Skeletal muscle satellite cell (primary cell): Measurements from ENCODE around the gene GNPTG.
A peak's percentile ranks its signal among the peaks of the same experiment; 100 is the strongest.

Experiments used
- H3K27me3 ChIP-seq: 2 replicates; pipeline ENCODE4 v1.7.0; 2013; ENCODE audit warnings: low read length; ENCODE audit not compliant: control insufficient read depth, insufficient read depth
- H3K36me3 ChIP-seq: 2 replicates; pipeline ENCODE4 v1.7.0; 2013; ENCODE audit warnings: mild to moderate bottlenecking, control low read depth, low read length; ENCODE audit not compliant: insufficient read depth
- H3K4me1 ChIP-seq: 2 replicates; pipeline ENCODE4 v1.7.0; 2013; ENCODE audit warnings: low read length; ENCODE audit not compliant: control insufficient read depth, insufficient read depth
- H3K4me2 ChIP-seq: 2 replicates; pipeline ENCODE4 v1.7.0; 2013; ENCODE audit warnings: mild to moderate bottlenecking, low read length
- H3K4me3 ChIP-seq: 2 replicates; pipeline ENCODE4 v1.7.0; 2013; ENCODE audit warnings: low read length
- H3K9ac ChIP-seq: 2 replicates; pipeline ENCODE4 v1.7.0; 2013; ENCODE audit warnings: mild to moderate bottlenecking, low read depth, low read length, moderate library complexity
- H3K9me3 ChIP-seq: replicated peaks from 2 replicates; pipeline ENCODE4 v1.7.0; 2013; ENCODE audit warnings: mild to moderate bottlenecking, control low read depth, low read length

The GNPTG gene

DNA sequence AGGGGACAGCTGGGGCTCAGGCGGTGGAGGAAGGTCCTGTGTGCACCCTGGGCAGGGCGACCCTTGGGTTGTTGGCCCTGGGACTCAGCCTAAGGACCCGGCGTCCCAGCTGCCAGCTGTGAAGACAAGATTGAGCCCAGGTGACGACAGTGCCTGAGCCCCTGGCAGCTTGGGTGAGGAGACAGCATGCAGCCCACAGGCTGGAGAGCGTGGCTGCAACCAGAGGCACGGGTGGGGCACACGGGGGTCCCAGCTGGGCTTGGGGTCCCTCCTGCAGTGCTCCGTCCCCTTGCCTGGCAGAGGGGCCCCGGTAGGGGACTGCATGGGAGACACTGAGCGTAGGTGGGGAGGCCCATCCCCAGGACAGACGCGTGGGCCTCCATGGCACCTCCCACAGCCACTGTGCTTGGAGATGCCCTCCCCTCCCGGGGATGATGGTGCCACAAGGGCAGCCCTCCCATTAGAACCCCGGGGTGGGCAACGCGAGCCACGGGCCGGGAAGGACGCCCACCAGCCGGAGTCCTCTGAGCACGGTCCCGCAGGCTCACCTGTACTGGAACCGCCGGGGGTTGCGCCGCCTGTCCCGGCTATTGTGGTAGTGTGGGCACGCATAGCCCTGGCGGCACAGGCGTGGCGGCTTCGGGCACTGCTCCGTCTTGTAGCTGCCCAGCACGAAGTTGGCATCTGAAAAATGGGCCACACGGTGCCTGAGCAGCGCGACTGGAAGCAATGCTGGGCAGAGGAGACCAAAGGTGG is 47.3 kb downstream of the GNPTG start:
- H3K9ac ChIP-seq, result no peak overlapping the region

DNA sequence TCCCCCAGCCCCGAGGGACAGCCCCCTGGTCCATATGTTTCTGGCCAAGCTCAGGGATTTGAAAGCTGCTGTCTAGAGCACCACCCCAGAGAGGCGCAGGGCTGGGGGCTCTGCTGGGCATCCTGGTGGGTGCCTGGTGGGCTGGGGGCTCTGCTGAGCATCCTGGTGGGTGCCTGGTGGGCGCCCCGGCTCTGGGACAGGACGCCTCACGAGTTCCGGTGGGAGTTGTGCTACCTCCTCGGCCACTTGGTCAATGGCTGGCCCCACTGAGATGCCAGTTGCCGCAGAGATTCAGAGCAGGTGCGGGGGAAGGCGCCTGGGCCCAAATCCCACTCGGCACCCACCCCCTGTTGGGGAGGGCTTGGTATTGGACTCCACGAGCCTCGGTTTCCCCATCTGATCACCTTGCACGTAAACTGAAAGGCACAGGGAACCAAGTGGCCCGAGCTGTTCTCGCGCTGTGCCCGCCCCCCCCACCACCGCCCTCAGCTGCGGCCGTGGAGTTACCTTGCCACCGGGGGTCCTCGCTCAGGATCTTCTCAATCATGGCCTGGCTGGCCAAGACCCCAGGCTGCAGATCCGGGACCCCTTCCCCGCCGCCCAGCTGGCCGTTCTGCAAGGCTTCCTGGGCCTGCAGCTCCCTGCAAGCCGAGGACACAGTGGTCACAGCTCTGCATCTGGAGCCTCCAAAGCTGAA is 49.5 kb downstream of the GNPTG start:
- Histone ChIP-seq H3K9ac (no peak overlapping the region), H3K4me1 (no peaks in the 10 kb centered on the region), H3K9me3 (no peaks in the 10 kb centered on the region), H3K4me2 (no peak overlapping the region), H3K36me3 (peaks cover 7% of the 10 kb centered on the region), H3K27me3 (no peaks in the 10 kb centered on the region), H3K4me3 (no peak overlapping the region)

More for the DNA sequence above, 47.3 kb downstream of the GNPTG start:
- H3K4me3 ChIP-seq, result no peak overlapping the region
- no peaks in the 10 kb centered on the region for H3K27me3 ChIP-seq
- peaks cover 7% of the 10 kb centered on the region for H3K36me3 ChIP-seq
- no peaks in the 10 kb centered on the region for H3K9me3 ChIP-seq
- H3K4me1 ChIP-seq, result no peaks in the 10 kb centered on the region
- no peak overlapping the region for H3K4me2 ChIP-seq

DNA sequence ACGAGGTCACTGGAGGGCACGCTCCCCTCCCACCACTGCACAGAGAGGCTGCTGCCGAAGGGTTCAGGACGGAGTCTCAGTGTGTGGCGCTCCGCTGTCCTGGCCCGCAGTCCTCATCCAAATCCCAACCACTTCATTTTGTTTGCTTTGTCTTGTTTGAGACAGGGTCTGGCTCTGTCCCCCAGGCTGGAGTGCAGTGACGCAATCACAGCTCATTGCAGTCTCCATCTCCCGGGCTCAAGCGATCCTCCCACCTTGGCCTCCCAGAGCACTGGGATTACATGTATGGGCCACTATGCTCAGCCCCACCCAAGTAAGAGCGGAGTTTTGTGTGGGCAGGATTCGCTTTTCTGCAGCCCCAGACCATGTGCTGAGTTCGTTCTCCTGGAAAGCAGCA is 50.0 kb downstream of the GNPTG start:
- no peaks in the 10 kb centered on the region for H3K27me3 ChIP-seq
- no peak overlapping the region for H3K9ac ChIP-seq
- H3K4me2 ChIP-seq, result no peak overlapping the region
- peaks cover 7% of the 10 kb centered on the region for H3K36me3 ChIP-seq
- H3K4me3 ChIP-seq, result no peak overlapping the region
- no peaks in the 10 kb centered on the region for H3K9me3 ChIP-seq
- H3K4me1 ChIP-seq, result no peaks in the 10 kb centered on the region

DNA sequence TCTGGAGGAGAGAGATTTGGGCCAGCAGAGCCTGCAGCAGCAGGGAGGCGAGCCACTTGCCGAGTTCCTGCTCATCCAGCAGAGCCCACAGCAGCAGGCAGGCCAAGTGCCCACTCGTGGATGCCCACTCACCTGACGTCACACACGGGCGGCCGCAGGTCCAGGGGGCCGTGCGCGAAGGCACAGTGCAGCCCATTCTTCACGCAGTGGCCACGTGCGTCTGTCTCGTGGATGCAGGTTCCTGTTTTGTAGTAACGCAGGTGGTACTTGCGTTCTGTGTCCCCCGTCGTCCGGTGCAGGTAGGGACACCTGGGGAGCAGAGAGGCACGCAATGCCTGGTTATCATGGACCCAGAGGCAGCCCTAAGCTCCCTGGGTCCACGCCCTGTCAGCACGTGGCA is 51.3 kb downstream of the GNPTG start:
- H3K9ac ChIP-seq, result no peak overlapping the region
- H3K9me3 ChIP-seq, result no peaks in the 10 kb centered on the region
- peaks cover 5% of the 10 kb centered on the region for H3K4me1 ChIP-seq
- H3K4me2 ChIP-seq, result no peak overlapping the region
- peaks cover 7% of the 10 kb centered on the region for H3K36me3 ChIP-seq
- no peak overlapping the region for H3K4me3 ChIP-seq
- H3K27me3 ChIP-seq, result no peaks in the 10 kb centered on the region

DNA sequence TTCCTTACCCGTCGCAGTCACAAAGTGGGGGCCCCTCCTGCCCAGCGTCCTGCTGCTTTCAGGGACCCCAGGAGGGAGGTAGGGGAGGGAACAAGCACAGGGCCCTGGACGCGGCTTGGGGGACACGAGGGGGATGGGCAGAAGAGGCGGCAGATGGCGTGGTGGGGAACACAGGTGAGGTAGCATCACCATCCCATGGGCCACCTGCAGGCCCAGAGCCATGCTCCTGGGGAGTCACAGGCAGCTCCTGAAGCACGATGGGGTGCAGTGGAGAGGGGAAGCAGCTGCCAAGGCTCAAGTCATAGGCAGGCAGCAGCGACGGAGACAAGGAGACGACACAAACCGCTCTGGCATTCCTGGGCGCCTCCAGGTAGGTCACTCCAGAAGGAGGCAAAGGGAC is 52.0 kb downstream of the GNPTG start:
- no peaks in the 10 kb centered on the region for H3K9me3 ChIP-seq
- H3K9ac ChIP-seq, result no peak overlapping the region
- H3K27me3 ChIP-seq, result no peaks in the 10 kb centered on the region
- H3K4me1 ChIP-seq, result peaks cover 5% of the 10 kb centered on the region
- no peak overlapping the region for H3K4me3 ChIP-seq
- no peak overlapping the region for H3K4me2 ChIP-seq
- H3K36me3 ChIP-seq, result peaks cover 7% of the 10 kb centered on the region

DNA sequence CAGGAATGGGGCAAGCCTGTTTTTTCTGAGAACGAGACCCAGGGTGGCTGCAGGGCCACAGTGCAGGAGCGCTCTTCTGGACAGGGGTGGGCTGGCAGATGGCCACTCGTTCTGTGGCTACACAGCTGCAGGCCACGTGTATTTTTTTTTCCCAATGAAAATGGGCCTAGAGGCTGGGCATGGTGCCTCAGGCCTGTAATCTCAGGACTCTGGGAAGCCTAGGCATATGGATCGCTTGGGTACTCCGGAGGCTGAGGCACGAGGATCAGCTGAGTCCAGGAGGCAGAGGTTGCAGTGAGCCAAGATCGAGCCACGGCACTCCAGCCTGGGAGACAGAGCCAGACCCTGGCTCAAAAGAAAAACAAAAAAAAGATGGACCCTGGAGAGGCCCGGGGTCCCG is 56.0 kb downstream of the GNPTG start:
- no peaks in the 10 kb centered on the region for H3K9me3 ChIP-seq
- peak overlapping the region; percentile 93 for H3K4me3 ChIP-seq
- H3K4me2 ChIP-seq, result peak overlapping the region; percentile 100
- H3K9ac ChIP-seq, result peak overlapping the region; percentile 65
- no peaks in the 10 kb centered on the region for H3K36me3 ChIP-seq
- peaks cover 5% of the 10 kb centered on the region for H3K4me1 ChIP-seq
- H3K27me3 ChIP-seq, result no peaks in the 10 kb centered on the region

DNA sequence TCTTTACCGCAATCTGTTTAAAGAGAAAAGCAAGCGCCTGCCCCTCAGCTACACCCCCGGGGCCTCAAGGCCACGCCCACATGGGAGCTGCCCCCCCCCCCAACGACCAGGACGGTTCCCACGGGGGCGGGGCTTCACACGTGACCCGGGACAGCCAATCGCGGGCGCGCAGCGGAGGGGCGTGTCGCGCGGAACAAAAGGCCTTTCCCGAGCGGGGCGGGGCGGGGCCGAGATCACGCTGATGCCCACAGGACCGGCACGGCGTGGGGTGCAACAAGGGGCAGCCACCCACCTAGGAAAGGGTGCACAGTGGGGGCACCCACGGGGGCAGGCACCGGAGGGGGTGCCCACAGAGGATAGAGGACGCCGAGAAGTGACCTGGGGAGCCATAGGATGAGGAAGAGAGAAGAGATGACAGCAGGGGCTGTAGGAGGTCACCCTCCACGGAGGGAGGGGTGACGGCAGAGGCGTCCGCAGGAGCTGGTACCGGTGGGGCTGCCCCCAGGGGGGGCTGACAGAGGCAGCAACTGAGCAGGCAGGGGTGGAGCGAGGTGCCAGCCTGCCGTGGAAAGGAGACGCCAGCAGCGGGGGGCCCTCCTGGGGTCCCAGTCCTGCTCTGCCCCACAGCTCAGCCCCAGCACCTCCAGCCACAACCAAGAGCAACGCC is 56.6 kb downstream of the GNPTG start:
- H3K4me3 ChIP-seq, result peak overlapping the region; percentile 93

DNA sequence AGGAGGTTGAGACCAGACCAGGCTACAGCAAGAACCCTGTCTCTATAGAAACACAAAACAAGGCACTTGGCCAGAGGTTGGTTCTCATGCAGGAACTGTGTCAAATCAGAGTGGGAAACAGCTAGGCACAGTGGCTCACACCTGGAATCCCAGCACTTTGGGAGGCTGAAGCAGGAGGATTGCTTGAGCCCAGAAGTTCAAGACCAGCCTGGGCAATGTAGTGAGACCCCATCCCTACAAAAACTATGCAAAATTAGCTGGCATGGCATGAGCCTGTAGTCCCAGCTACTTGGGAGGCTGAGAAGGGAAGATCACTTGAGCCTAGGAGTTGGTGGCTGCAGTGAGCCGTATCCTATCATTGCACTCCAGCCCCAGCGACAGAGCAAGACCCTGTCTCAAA is 61.1 kb downstream of the GNPTG start:
- no peaks in the 10 kb centered on the region for H3K9me3 ChIP-seq
- no peaks in the 10 kb centered on the region for H3K36me3 ChIP-seq
- H3K9ac ChIP-seq, result no peak overlapping the region
- peaks cover under 1% of the 10 kb centered on the region for H3K4me1 ChIP-seq
- H3K4me2 ChIP-seq, result no peak overlapping the region
- H3K4me3 ChIP-seq, result no peak overlapping the region
- H3K27me3 ChIP-seq, result no peaks in the 10 kb centered on the region

More for the DNA sequence above, 56.6 kb downstream of the GNPTG start:
- Histone ChIP-seq H3K27me3 (no peaks in the 10 kb centered on the region), H3K4me1 (peaks cover 5% of the 10 kb centered on the region), H3K9me3 (no peaks in the 10 kb centered on the region), H3K36me3 (no peaks in the 10 kb centered on the region), H3K9ac (peak overlapping the region; percentile 77), H3K4me2 (peak overlapping the region; percentile 100)
